GM18868 (cell line): ENCODE measurements around the gene TSPAN3.

Experiments used
- ATAC-seq: cut with Tn5 transposase; IDR thresholded peaks from one replicate; pipeline ENCODE4 v1.9.1; 2021; ENCODE audit warnings: mild to moderate bottlenecking, moderate library complexity; ENCODE audit not compliant: unreplicated experiment

Gene TSPAN3

GRCh38 chr15:77057685-77058084 lies 13.2 kb downstream of the TSPAN3 start:
- no peak for ATAC-seq

- ATAC-seq: no peak
Observed at GRCh38 chr15:77057072-77057471, 13.8 kb downstream of the TSPAN3 start.

GRCh38 chr15:77053709-77054108 lies 17.2 kb downstream of the TSPAN3 start:
- no peak for ATAC-seq

GRCh38 chr15:77052556-77052955 lies 18.4 kb downstream of the TSPAN3 start:
- no peak for ATAC-seq

DNA sequence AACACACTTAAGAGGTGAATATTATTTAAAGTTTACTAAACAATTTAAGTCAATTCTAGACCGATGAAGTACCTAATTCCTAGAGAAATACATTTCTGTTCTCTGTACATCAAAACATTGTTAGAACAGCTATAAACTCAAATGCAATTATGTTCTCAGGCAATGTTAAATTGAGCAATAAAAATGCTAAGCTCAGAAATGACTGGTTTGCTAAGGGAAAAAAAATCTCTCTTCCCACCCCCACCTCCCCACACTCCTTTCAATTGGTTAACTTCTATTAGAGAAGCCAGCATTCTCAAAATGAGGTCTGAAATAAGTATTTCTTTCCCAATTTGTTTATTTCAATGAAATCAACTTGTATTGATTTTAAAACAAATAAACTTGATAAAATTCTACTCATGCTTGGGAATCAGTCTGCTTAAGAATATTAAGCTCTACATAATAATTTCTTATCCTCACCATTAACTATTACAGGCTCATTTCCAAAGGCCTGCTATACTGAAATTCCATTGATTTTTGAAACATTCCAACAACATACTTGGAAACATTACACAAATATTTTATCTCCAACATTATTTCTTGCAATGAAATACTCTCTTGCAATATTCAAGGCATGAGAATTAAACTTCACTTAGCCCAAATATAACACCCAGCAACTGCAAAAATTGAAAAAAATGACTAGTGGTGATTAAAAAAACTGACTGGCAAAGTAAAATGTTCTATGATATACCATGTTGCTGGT lies 22.6 kb downstream of the TSPAN3 start:
- no peak for ATAC-seq

DNA sequence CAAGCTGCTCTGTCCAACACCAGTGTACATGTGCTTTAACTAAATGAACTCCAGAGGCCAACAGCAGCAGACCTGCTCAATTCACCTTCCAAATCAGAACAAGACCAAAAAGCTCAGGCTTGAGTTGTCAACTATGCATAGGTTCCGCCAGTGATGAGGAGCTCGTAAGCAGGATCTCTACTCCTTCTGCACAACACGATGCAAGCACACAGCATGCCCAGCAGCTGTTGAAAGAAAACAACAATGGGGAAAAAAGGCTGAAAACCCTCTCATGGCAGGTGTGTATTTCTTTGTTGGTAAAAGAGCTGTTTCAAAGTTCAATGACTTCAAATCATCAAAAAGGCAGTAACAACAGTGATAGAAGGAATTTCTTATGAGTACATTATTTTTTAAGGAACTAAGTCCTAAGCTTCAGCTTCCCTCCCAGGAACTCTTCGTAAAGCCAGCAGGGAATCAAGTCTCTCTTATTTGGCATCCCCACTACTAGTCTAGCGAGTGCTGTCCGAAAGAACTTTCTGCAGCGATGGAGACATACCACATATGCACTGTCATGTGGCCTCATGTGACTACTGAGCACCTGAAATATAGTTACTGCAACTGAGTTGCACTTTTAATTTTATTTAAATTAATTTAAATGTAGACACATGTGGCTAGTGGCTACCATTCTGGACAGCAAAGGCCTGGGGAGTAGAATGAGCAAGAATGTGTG lies 24.1 kb downstream of the TSPAN3 start:
- no peak for ATAC-seq

GRCh38 chr15:77045985-77046384 lies 24.9 kb downstream of the TSPAN3 start:
- ATAC-seq: no peak

DNA sequence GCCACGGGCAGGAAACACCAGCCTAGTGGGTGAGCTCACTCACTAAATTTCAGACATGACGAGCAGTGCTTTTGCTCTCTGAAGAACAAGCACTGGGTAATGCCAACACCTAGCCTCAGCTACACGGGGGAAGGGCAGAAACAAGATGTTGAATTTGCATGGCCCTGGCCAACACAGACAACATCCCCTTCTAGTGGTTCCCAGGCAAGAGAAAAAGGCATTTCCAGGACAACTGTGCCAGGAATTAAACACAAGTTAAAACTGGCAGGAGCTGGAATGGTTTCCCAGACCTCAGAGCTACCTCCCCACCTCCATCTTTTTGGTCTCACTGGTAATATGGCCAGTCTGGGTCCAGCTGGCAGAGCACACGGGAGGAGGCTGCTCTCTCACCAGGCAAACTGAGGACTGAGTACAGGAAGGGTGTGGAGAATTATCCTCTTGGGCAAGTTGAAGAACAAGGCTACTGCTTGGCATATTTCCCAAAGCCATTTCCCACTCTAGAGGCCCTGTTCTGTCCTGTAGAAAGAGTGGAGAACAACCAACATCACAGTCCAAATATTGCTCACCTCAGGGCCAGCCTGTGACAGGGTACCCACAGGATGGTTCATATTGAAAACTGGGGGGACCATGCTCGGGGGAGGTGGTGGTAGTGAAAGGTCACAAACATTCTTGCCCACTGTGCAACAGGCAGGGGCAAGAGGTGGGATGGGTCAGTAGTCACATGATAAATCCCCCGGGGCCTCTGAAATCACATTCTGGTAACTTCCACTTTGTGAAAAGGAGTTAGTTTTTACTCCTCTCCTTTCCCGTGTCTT lies 26.5 kb downstream of the TSPAN3 start:
- ATAC-seq: no peak

DNA sequence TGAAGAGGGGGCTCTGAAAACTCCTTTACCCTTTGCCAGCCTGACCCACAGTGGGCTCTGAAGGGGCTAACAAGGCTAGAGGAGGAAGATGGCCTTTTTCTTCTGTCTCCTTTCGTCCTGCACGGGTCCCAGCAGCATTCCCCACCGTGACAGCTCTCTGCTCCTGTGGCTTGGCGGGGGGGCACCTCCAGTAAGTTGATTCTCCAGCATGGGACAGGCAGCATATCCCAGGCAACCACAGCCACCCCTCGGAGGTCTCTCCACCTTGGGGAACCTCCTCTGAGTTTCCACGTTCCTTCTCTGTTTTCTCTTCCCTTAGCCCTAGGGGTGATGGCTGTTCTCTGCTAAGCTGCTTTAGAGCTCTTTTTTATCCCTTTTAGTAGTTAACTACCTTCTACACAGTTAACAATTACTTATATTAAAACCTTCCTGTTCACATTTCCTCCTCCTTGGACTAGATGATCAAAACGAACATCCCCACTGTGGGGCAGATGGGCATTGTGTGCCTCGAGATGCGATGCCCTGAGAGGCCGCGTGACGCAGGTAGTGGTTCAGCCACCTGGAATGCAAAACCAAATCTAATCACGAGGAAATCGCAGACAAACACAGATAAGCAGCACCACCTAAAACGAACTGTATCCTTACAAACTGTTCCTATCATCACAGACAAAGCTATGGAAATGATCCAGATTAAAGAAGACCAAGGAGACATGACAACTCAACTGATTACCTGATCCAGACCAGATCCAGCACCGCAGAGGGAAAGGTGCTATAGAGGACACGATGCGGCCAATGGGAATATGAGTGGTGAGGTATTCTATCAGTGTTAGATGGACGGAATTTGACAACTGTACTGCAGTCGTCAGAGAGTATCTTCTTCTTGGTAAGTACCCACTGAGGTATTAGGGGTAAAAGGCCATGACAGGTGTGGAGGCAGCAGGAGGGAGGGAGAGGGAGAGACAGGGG lies 27.7 kb downstream of the TSPAN3 start:
- ATAC-seq: no peak

DNA sequence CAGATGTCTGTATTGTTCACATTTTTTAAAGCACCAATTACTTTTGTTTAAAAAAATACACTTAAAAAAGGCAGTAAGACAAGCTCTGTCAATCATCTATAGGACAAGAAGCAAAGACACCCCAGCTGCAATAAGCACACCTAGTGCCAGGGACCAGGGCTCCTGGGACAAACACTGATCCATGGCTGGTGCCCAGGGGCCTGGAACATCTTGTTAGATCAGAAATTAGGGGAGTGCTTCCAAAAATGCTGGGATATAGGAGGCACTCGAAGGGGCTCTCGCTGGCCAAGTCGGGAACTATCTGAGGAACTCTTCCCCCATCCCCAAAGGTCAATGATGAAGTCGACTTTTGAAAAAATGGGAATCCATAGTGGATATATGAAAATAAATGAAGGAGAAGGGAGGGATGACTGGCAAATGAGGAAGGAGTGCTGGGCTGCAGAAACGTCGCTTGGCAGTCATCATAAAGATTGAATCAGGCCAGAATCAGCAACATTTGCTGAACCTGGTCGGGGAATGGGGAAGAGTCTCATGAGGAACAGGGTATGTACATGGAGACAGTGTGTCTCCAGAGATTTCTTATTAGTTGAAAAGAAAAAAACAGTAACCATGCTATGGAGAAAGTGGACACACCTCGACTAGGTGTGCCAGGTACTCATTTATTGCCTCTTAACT lies 28.5 kb downstream of the TSPAN3 start:
- ATAC-seq: no peak

DNA sequence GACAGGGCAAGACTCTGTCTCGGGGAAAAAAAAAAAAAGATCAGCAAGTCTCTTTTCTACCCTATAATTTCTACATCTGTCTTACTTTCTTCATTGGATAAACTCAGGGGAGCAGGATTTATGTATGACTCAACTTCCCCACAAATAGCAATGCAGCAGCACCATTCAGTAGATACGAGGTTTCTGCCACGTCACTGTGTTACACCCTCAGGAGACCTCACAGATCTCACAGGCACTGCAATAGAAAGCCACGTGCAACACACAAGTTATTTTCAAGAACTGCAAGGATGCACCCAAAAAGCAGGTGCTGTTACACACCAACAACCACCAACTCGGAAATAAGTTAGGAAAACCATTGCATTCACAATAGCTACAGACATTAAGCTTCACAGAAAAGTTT lies 30.2 kb downstream of the TSPAN3 start:
- ATAC-seq: no peak

DNA sequence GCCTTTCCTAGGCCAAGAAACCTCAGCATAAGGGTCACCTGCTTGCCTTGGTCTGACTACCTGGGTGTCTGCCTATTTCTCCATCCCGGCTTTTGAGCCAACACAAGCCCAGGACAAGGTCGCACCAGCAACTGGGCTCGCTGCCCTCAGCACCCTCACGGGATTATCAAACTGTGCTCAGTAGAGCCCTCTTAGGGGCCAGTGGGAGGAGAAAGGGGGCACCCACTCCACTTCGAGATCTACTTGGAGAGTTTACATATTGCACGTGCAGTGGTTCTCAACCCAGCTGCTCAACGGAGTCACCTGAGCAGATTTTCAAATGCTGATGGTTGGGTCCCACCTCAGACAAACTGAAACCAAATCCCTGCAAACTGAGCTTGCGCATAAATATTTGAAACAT lies 31.1 kb downstream of the TSPAN3 start:
- no peak for ATAC-seq

- no peak for ATAC-seq
Observed at GRCh38 chr15:77039217-77039533, 31.7 kb downstream of the TSPAN3 start.

DNA sequence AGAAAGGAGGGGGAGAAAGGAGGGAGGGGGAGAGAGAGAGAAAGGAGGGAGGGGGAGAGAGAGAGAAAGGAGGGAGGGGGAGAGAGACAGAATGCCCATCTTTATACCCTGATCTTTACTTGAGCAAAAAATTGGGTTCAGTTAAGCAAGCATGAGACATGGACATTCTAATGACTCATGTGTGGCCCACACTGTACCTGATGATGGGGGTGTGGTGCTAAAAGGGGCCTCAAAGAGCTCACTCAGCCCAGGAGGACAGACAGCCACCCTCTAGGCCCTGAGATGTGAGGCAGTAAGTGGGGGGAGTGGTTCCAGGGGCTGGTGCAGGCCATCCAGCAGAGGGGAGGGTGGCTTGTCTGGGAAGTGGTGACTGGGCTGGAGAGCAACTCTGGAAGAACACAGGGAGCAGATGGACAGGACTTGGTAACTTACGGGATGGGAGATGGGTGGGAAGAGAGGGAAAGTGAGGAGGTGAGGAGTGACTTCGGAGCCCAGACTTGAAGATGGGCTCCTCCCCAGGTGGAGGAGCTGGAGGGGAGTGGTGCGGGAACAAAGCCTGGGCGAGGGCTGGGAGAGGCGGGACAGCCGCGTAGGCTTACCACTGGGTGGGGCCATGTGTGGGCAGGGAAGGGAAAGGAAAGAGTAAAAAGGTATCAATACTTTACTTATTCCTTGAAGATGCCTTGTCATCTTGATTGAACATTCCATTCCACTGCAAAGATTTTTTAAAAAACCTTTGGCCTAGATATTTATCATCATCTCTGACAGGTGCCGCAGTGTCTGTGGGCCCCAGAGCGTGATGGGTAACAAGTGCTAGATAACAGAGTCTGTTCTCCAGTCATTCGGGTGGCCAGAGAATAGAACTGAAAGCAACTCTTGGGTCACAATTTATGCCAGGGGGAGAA lies 32.3 kb downstream of the TSPAN3 start:
- no peak for ATAC-seq

DNA sequence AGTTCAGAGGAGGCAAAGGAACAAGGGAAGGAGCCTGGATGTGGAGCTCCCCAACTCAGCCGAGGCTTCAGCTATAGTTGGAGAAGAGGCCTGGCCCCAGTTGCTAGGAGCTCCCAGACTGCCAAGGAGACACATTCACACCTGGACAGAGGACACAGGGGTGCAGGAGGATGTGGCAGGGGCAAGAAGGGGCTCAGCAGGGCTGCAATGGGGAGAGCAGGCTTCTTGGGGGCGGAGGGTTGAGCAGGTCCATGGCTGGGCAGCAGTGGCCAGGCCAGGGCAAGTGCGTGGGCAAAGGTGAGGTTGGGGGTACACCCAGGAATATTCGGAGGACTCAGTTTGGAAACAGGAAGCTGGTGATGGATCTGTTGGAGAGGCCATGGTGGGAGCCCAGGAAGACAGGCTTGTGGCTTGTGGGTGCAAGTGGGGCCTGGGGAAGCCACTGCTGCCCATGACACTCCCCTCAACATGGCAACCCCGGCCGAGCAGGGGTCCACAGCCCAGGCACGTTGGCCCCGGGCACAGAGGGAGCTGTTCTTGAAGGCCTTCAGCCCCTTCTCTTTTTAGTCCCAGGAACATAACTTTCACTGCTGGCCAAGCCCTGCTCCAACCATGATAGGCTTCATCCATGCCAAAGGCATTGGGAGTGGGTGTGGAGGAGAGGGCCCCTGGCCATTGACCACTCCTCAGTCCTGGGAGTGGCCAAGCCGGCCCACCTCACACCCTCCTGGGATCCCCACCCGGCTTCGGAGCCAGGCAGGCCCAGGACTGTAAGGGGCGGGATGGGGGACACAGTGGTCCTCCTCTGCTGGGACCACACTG lies 33.3 kb downstream of the TSPAN3 start:
- no peak for ATAC-seq

DNA sequence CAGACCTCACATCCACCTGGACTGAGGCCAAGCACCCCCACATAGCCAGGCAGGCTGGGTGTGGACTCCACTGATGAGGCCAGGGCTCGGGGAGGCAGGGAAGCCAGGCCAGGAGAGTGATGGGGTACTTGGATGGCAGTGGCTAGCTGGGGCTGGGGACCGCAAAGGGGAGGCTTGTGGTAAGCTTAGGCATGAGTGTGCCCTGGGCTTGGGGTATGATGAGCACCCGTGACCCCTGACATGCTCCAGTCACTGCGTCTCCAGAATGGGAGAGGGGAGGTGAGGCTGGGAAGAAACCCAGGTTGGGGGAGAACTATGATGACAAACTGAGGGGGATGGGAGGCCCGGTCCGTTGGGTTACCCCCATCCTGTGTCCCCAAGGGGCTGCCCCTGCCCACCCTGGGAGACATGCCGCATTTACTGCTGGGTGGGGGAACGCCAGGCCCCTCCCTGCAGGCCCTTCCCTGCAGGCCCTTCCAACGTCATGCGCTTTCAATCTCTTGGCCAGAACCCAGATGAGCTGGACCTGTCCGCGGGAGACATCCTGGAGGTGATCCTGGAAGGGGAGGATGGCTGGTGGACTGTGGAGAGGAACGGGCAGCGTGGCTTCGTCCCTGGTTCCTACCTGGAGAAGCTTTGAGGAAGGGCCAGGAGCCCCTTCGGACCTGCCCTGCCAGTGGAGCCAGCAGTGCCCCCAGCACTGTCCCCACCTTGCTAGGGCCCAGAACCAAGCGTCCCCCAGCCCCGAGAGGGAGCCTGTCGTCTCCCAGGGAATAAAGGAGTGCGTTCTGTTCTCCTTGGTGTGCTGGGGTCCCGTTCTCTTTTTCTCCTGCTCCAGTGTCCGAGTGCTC lies 34.1 kb downstream of the TSPAN3 start:
- ATAC-seq: no peak

DNA sequence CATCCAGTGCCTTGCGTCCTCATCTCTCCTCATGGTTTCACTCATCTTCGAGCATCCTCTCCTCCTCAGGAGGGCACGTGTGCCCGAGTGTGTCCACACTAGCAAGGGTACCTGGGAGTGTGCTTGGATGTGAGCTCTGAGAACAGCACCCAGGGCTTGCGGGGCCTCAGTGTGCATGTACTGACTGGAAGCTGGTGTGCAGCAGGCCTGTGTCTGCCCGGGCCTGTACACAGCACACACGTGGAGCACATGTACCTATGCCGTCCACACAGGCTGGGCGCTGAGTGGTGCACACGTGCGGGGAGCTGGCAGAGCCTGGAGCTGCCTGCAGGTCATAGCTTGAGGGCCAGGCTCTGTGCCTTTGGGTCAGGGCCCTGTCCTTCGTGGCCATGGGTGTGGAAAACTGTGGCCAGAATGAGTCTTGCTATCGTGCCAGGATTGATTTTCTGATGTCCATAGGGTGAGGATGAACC lies 34.9 kb downstream of the TSPAN3 start:
- no peak for ATAC-seq
